ENCODE measurements around the gene CEMIP. TPM values are rescaled to one million over a fixed set of nuclear protein-coding genes. Genes with fewer than 3 reads are reported as not detected.

CEMIP gene
- total RNA-seq, 2 donors from 2014 or later = 1.1 to 1.2 TPM

- H3K4me1 ChIP-seq (ENCODE audit: control insufficient read depth in 1 of 2, low read depth in 2 of 2) = no peaks in the 10 kb centered on the region
- no peak overlapping the region for H3K27ac ChIP-seq
- peaks cover under 1% of the 10 kb centered on the region for H3K36me3 ChIP-seq
- no peaks in the 10 kb centered on the region for H3K9me3 ChIP-seq
- DNase-seq (ENCODE audit: low spot score) = no peak
- ATAC-seq (ENCODE audit: insufficient number of reproducible peaks, low FRiP score, low read depth) = no peak
- H3K27me3 ChIP-seq (replicated peaks; ENCODE audit: insufficient read depth) = no peaks in the 10 kb centered on the region
- no peak for TF ChIP-seq CTCF (IDR thresholded peaks at IDR 0.05)
- no peak overlapping the region for H3K4me3 ChIP-seq
These were observed 136.9 kb downstream of the CEMIP start for GRCh38 chr15:80916056-80916455.

- Histone ChIP-seq H3K4me1 (ENCODE audit: control insufficient read depth in 1 of 2, low read depth in 2 of 2) (no peaks in the 10 kb centered on the region), H3K27ac (no peak overlapping the region), H3K9me3 (no peaks in the 10 kb centered on the region), H3K36me3 (no peaks in the 10 kb centered on the region), H3K27me3 (replicated peaks; ENCODE audit: insufficient read depth) (no peaks in the 10 kb centered on the region), H3K4me3 (no peak overlapping the region)
- no peak for DNase-seq (ENCODE audit: low spot score)
- ATAC-seq (ENCODE audit: insufficient number of reproducible peaks, low FRiP score, low read depth) = no peak
- TF ChIP-seq CTCF (IDR thresholded peaks at IDR 0.05) = no peak
These were observed 139.1 kb downstream of the CEMIP start for GRCh38 chr15:80918196-80918783.

GRCh38 chr15:80920271-80920699, 141.1 kb downstream of the CEMIP start:
- Histone ChIP-seq H3K27ac (no peak overlapping the region), H3K36me3 (no peaks in the 10 kb centered on the region), H3K4me1 (ENCODE audit: control insufficient read depth in 1 of 2, low read depth in 2 of 2) (no peaks in the 10 kb centered on the region), H3K27me3 (replicated peaks; ENCODE audit: insufficient read depth) (no peaks in the 10 kb centered on the region), H3K9me3 (no peaks in the 10 kb centered on the region), H3K4me3 (no peak overlapping the region)
- no peak for ATAC-seq (ENCODE audit: insufficient number of reproducible peaks, low FRiP score, low read depth)
- DNase-seq (ENCODE audit: low spot score) = no peak
- no peak for TF ChIP-seq CTCF (IDR thresholded peaks at IDR 0.05)

- Histone ChIP-seq H3K27me3 (replicated peaks; ENCODE audit: insufficient read depth) (no peaks in the 10 kb centered on the region), H3K36me3 (no peaks in the 10 kb centered on the region), H3K4me3 (no peak overlapping the region), H3K27ac (no peak overlapping the region), H3K4me1 (ENCODE audit: control insufficient read depth in 1 of 2, low read depth in 2 of 2) (peaks cover 0 to 4% of the 10 kb centered on the region in 2 donors), H3K9me3 (no peaks in the 10 kb centered on the region)
- ATAC-seq (ENCODE audit: insufficient number of reproducible peaks, low FRiP score, low read depth) = no peak
- DNase-seq (ENCODE audit: low spot score) = no peak
- TF ChIP-seq CTCF (IDR thresholded peaks at IDR 0.05) = no peak
These were observed 142.7 kb downstream of the CEMIP start for GRCh38 chr15:80921736-80922410.

GRCh38 chr15:80923668-80924067, 144.5 kb downstream of the CEMIP start:
- ATAC-seq (ENCODE audit: insufficient number of reproducible peaks, low FRiP score, low read depth) = no peak
- H3K4me3 ChIP-seq = no peak overlapping the region
- no peak for TF ChIP-seq CTCF (IDR thresholded peaks at IDR 0.05)
- H3K27ac ChIP-seq = no peak overlapping the region
- no peak for DNase-seq (ENCODE audit: low spot score)
- no peaks in the 10 kb centered on the region for H3K9me3 ChIP-seq
- peaks cover 0 to 4% of the 10 kb centered on the region in 2 donors for H3K4me1 ChIP-seq (ENCODE audit: control insufficient read depth in 1 of 2, low read depth in 2 of 2)
- H3K27me3 ChIP-seq (replicated peaks; ENCODE audit: insufficient read depth) = no peaks in the 10 kb centered on the region
- no peaks in the 10 kb centered on the region for H3K36me3 ChIP-seq

Measured in thoracic aorta (tissue), 2 donors.